GM19468 (cell line): ENCODE measurements around the gene PLA2G2D.

Experiments used
- ATAC-seq: cut with Tn5 transposase; IDR thresholded peaks from one replicate; pipeline ENCODE4 v1.9.1; 2021; ENCODE audit warnings: mild to moderate bottlenecking, moderate library complexity, moderate number of reproducible peaks; ENCODE audit not compliant: unreplicated experiment; ENCODE audit errors: extremely low read depth

PLA2G2D gene

DNA sequence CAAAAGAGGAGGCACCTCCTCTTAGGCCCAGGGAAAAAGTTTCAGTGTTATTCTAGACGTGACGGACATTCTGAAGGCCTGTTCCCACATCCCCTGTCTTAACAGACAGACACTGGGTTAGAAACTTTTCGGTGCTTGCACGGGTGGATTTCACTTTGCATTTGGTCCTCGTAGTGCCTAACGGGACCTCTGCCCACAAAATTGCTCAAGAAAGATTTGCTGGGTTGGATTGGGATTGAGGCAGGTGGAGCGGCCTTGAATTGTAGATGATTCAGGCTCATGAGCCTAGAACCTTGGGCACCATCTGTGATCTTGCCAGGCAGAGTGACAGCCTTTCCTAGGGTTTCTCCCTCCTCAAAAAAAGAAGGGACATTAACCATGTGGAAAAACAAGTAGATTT is 46.6 kb downstream of the PLA2G2D start:
- ATAC-seq = no peak

DNA sequence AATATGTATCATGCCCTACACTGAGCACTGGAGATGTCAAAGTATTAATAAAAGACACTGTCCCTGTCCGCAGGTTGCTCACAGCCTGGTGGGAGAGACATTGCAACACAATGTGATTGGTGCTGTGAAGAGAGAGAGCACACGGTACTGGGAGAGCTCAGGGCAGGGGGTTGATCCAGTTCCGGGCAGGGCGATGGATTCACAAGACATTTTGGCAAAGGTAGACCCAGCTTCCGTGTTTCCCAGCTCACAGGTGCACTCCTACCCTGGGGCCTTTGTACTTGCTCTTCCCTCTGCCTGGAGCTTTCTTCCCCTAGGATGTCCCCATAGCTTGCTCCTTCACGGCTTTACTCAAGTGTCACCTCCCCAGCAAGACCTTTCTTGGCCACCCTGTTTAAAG is 47.9 kb downstream of the PLA2G2D start:
- ATAC-seq = no peak

DNA sequence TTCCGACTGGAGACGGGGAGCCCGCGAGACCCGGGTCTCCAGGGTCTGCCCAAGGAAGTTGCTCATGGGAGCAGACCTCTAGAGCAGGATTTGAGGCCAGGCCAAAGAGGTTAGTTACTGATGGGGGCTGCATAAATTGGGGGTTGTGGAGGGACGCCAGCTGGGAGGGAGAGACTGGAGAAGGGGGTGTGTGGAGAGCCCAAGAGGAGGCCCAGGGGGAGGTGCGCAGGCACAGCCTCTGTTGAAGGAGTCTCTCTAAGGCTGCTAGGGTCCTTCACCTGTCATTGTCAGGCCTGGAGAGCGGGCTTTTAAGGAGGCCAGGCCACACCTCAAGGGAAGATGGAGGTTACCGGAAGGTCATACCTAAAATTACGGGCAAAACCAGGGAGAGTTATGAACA is 49.0 kb downstream of the PLA2G2D start:
- ATAC-seq = no peak

DNA sequence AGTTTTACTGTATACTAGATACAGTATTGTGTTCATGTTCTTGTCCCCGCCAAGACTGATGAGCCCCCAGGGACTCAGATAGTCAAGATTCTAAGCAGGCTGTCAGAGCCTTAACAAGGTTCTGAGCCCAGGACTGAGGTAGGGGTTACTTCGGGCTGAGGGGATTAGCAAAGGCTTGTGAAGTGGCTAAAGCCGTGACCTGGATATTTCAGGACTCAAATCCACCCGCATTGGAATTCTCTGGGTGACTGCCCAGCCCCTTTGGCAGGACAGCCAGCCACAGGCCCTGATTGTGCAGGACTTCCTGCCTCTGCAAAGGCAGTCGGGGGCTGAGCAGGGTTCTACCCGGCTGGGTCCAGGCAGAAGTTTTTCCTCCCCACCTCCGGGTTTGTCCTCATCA is 49.5 kb downstream of the PLA2G2D start, which contains the start of gene PLA2G5:
TSS of gene PLA2G5 (plus strand) at position 321 of the 400 bp plus-strand sequence. CDS start 14,637 bp downstream, outside the sequence.
- no peak for ATAC-seq

DNA sequence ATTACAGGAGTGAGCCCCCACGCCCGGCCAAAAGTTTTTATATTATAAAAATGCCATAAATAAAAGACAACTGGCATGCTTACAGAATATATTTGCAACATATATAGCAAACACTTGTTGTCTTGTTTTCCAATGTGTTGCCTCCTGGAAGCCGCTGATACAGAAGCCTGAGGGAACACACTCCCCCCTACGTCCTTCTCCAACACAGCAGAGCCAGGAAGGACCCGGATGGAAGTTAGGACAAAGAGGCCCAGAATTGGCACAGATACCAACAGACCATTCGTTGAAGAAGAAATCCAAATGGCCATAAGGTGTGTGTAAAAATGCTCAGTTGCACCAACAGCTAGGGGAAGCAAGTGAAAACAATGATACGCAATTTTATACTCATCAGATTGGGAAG is 50.6 kb downstream of the PLA2G2D start:
- ATAC-seq = no peak

DNA sequence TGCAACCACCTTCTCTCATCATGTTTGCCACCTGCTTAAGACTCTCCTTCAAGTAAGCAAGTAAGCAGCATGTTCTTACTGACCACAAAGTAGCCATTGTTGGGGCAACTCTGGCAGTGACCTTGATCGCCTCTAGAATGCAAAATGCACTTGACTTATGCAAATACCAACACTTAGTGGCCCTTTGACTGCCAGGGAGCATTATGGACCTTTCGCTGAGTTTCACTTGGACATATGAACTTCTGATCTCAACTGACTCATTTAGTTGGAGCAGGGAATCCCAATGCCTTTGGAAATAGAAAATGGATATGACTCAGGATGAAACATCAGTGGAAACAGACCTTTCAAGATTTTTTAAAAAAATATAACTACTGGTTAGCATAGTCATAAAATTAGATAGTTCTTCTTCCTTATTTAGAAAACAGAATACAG is 55.5 kb downstream of the PLA2G2D start:
- no peak for ATAC-seq
